Spleen (tissue), 7 donors: ENCODE results near the gene ASPG.

Source experiments
- CTCF ChIP-seq, 11 experiments: fragments of 200-600 bp in 7 of 11; fragments of 450-650 bp in 4 of 11; sonication (generic) in 4 of 11; IDR thresholded peaks in 8 of 11; conservative IDR thresholded peaks in 3 of 11; 1 replicate in 7 of 11; 2 replicates in 4 of 11; pipeline versions ENCODE4 v1.4.0 to v1.8.0; 2016 to 2021; ENCODE audit warnings: antibody characterized with exemption in 11 of 11, inconsistent platforms in 4 of 11, mild to moderate bottlenecking in 1 of 11
- POLR2A ChIP-seq, 3 donors: fragments of 450-650 bp; IDR thresholded peaks; one replicate each; pipeline ENCODE4 v1.5.1; 2017; ENCODE audit warnings: antibody characterized with exemption in 3 of 3, mild to moderate bottlenecking in 1 of 3
- donor health status: DM: no; HTN: no; CAD: no; lungs with moderate emphysema.
- donor health status: DM: no; HTN: no; CAD: no.
- donor health status: DM: no; HTN: no; CAD: no.

DNA sequence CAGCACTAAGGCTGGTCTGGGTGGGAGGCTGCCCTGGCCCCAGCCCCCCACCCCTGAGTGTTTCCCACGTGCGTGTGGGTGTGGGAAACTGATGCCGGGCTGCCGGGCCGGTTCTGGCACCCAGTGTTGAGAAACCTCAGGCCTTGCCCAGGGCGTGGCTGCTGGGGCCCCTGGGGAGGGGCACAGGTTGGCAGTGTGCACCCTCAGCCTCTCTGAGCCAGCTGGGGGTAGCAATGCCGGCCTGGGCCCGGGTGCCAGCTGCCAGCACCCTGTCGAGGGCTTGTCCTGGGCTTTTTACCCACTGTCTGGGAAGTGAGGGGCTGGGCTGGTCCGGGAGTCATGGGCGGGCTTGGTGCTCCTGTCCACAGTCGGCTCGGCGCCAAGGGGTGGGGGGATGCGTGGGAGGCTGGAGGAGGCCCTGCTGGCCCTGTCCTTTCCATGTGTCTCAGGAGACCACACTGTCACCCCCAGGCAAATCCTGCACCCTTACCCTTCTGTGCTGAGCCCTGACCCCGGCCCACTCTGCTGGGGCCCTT is 15.7 kb downstream of the ASPG start:
- TF ChIP-seq CTCF (IDR thresholded peaks at IDR 0.05 in 8 of 11, conservative IDR thresholded peaks at IDR 0.05 in 3 of 11) (no peak), POLR2A (IDR thresholded peaks at IDR 0.05) (no peak)
